Retinal pigment epithelial cell (primary cell): Measurements from ENCODE around the gene PLEKHA7.

Experiments
- DNase-seq: peaks from one replicate; pipeline ENCODE4 v3.0.0-alpha.2; 2010; ENCODE audit warnings: low read depth
- H3K4me3 ChIP-seq: 2 replicates; pipeline ENCODE4 v1.5.1; 2011; ENCODE audit warnings: mild to moderate bottlenecking, low read length, control low read depth, moderate library complexity
- CTCF ChIP-seq: conservative IDR thresholded peaks from 2 replicates; pipeline ENCODE4 v1.5.1; 2011; ENCODE audit warnings: low read depth, low read length, control low read depth, inconsistent platforms

PLEKHA7 gene

GRCh38 chr11:16857186-16857585 lies 157.0 kb downstream of the PLEKHA7 start:
- no peak for DNase-seq

GRCh38 chr11:16856022-16856471 lies 158.2 kb downstream of the PLEKHA7 start:
- TF ChIP-seq CTCF, result no peak
- no peak for DNase-seq
- no peak overlapping the region for H3K4me3 ChIP-seq

More at GRCh38 chr11:16857186-16857585, 157.0 kb downstream of the PLEKHA7 start:
- TF ChIP-seq CTCF, result no peak
- no peak overlapping the region for H3K4me3 ChIP-seq

GRCh38 chr11:16854979-16855378 lies 159.2 kb downstream of the PLEKHA7 start:
- no peak for DNase-seq
- H3K4me3 ChIP-seq, result no peak overlapping the region
- TF ChIP-seq CTCF, result no peak

- no peak for TF ChIP-seq CTCF
- DNase-seq, result no peak
- H3K4me3 ChIP-seq, result no peak overlapping the region
These were observed 160.4 kb downstream of the PLEKHA7 start for GRCh38 chr11:16853859-16854258.

GRCh38 chr11:16853266-16853665 lies 160.9 kb downstream of the PLEKHA7 start:
- H3K4me3 ChIP-seq, result no peak overlapping the region
- no peak for TF ChIP-seq CTCF
- DNase-seq, result no peak

- no peak overlapping the region for H3K4me3 ChIP-seq
- DNase-seq, result no peak
- no peak for TF ChIP-seq CTCF
These were observed 167.9 kb downstream of the PLEKHA7 start for GRCh38 chr11:16846305-16846704.

GRCh38 chr11:16844268-16844771 lies 169.9 kb downstream of the PLEKHA7 start:
- no peak overlapping the region for H3K4me3 ChIP-seq
- no peak for DNase-seq
- no peak for TF ChIP-seq CTCF
